K562 treated with DMSO at 1 percent for 12 hours (cell line): ENCODE measurements around the gene AP3S2. TPM values are rescaled to one million over a fixed set of nuclear protein-coding genes. Genes with fewer than 3 reads are reported as not detected.

ENCODE experiments used
- total RNA-seq: library from RNA; unstranded; fragments of 300-600 nt; gene quantifications from 2 replicates; pipeline ENCODE4 v1.2.3, GENCODE V29; 2022; ENCODE audit not compliant: insufficient read depth

The AP3S2 gene
- total RNA-seq = 14.5 and 42.3 TPM in 2 replicates

GRCh38 chr15:89893696-89894447 lies at the start of gene AP3S2:
Gene AP3S2 (minus strand): TSS chr15:89893994. CDS start chr15:89893949, 45 bp downstream.

GRCh38 chr15:89912674-89913396 lies 19.0 kb upstream of the AP3S2 start, which contains the start of gene ARPIN:
Gene ARPIN (minus strand): TSS chr15:89912952. CDS start chr15:89912835, 117 bp downstream.

Other genes with a start within 250 kb of the AP3S2 start
- gene KIF7, start 238.5 kb downstream of the AP3S2 start, total RNA-seq = 1.2 and 1.6 TPM in 2 replicates
- gene PLIN1, start 214.6 kb downstream of the AP3S2 start, total RNA-seq = not detected in 2 replicates
- not detected in 2 replicates for gene PEX11A, start 203.2 kb downstream of the AP3S2 start, total RNA-seq
- gene WDR93, start 203.2 kb downstream of the AP3S2 start, total RNA-seq = not detected in 2 replicates
- 0.34 and 0.43 TPM in 2 replicates for gene MESP1, start 142.7 kb downstream of the AP3S2 start, total RNA-seq
- gene MESP2, start 117.7 kb downstream of the AP3S2 start, total RNA-seq = not detected in 2 replicates
- 0.42 and 4.7 TPM in 2 replicates for gene ANPEP, start 79.1 kb downstream of the AP3S2 start, total RNA-seq
- gene ARPIN, start 19.0 kb upstream of the AP3S2 start, total RNA-seq = not detected in 2 replicates
- gene ZNF710, start 107.3 kb upstream of the AP3S2 start, total RNA-seq = 5.2 and 16.1 TPM in 2 replicates
- gene IDH2, start 208.5 kb upstream of the AP3S2 start, total RNA-seq = 101 and 108 TPM in 2 replicates